SK-N-SH (cell line): ENCODE measurements around the gene SLC20A1. TPM values are rescaled to one million over a fixed set of nuclear protein-coding genes. Genes with fewer than 3 reads are reported as not detected.

Experiments used
- CTCF ChIA-PET: fragments of 300-600, 350-600 bp; formaldehyde crosslinking; extraction: SDS; loops from one replicate; lab custom pipeline; 2021; lab: Yijun Ruan, JAX
- POLR2A ChIA-PET: fragments of 350-600 bp; sonication (Branson Sonifier 250); formaldehyde crosslinking; extraction: SDS; loops from one replicate; lab custom pipeline; 2020; ENCODE audit warnings: antibody characterized with exemption, inconsistent platforms; lab: Yijun Ruan, JAX
- DNase-seq: peaks from one replicate; pipeline ENCODE4 v3.0.0; 2012
- H2AFZ ChIP-seq: fragments of 200-600 bp; sonication (generic); 2 replicates; pipeline ENCODE4 v1.8.1; 2016; ENCODE audit warnings: antibody characterized with exemption, mild to moderate bottlenecking, low read depth
- H3F3A ChIP-seq: fragments of 200-600 bp; sonication (generic); replicated peaks from 2 replicates; pipeline ENCODE3; 2016; ENCODE audit warnings: antibody characterized with exemption, mild to moderate bottlenecking; ENCODE audit not compliant: insufficient read depth
- H3K27ac ChIP-seq, 2 experiments: fragments of 200-500 bp in 1 of 2; fragments of 200-600 bp in 1 of 2; sonication (Bioruptor generic) in 1 of 2; sonication (generic), shearing (Covaris generic) in 1 of 2; 2 replicates each; pipeline versions ENCODE4 v1.5.1 to v1.6.1; 2014 to 2016; ENCODE audit warnings: low read depth in 2 of 2, inconsistent platforms in 1 of 2, low read length in 1 of 2, mild to moderate bottlenecking in 1 of 2, mixed read lengths in 1 of 2
- H3K27me3 ChIP-seq: fragments of 200-600 bp; sonication (generic), shearing (Covaris generic); 2 replicates; pipeline ENCODE4 v1.6.1; 2016; ENCODE audit warnings: mixed run types; ENCODE audit not compliant: insufficient read depth
- H3K36me3 ChIP-seq, 2 experiments: fragments of 200-500 bp in 1 of 2; fragments of 200-600 bp in 1 of 2; sonication (Bioruptor generic) in 1 of 2; sonication (generic) in 1 of 2; replicated peaks in 1 of 2; 2 replicates each; pipeline versions ENCODE3 to v1.5.1; 2014 to 2016; ENCODE audit warnings: low read length in 1 of 2, mild to moderate bottlenecking in 1 of 2; ENCODE audit not compliant: insufficient read depth in 2 of 2, control insufficient read depth in 1 of 2
- H3K4me1 ChIP-seq, 2 experiments: fragments of 200-500 bp in 1 of 2; fragments of 200-600 bp in 1 of 2; sonication (Bioruptor generic) in 1 of 2; sonication (generic), shearing (Covaris generic) in 1 of 2; 2 replicates each; pipeline versions ENCODE4 v1.5.1 to v1.6.1; 2014 to 2016; ENCODE audit warnings: low read depth in 1 of 2, low read length in 1 of 2, mixed run types in 1 of 2; ENCODE audit not compliant: insufficient read depth in 2 of 2, control insufficient read depth in 1 of 2
- H3K4me2 ChIP-seq: fragments of 200-600 bp; sonication (generic), shearing (Covaris generic); 2 replicates; pipeline ENCODE4 v1.6.1; 2017; ENCODE audit warnings: mixed run types
- H3K4me3 ChIP-seq, 2 experiments: fragments of 200-500 bp in 1 of 2; fragments of 200-600 bp in 1 of 2; sonication (Bioruptor generic) in 1 of 2; sonication (generic), shearing (Covaris generic) in 1 of 2; 2 replicates each; pipeline versions ENCODE4 v1.5.1 to v1.8.1; 2014 to 2016; ENCODE audit warnings: low read depth in 2 of 2, inconsistent platforms in 1 of 2, low read length in 1 of 2, mild to moderate bottlenecking in 1 of 2, mixed read lengths in 1 of 2, moderate library complexity in 1 of 2
- H3K79me2 ChIP-seq: fragments of 200-600 bp; sonication (generic); 2 replicates; pipeline ENCODE4 v1.8.1; 2017; ENCODE audit warnings: mild to moderate bottlenecking; ENCODE audit not compliant: insufficient read depth
- H3K9ac ChIP-seq: fragments of 200-600 bp; sonication (generic); 2 replicates; pipeline ENCODE4 v1.6.1; 2017; ENCODE audit warnings: mixed run types
- H3K9me2 ChIP-seq: fragments of 200-600 bp; sonication (generic); 2 replicates; pipeline ENCODE4 v1.6.1; 2017; ENCODE audit warnings: mixed run types
- H3K9me3 ChIP-seq: fragments of 200-600 bp; sonication (generic); 2 replicates; pipeline ENCODE4 v1.6.1; 2017; ENCODE audit warnings: mixed run types, mild to moderate bottlenecking, moderate library complexity
- H4K20me1 ChIP-seq: fragments of 200-600 bp; sonication (generic); 2 replicates; pipeline ENCODE4 v1.6.1; 2017; ENCODE audit warnings: mild to moderate bottlenecking, mixed run types; ENCODE audit not compliant: insufficient read depth
- CHD2 ChIP-seq: fragments of 150-350 bp; IDR thresholded peaks from 2 replicates; pipeline ENCODE4 v1.6.1; 2018; ENCODE audit warnings: low read length; ENCODE audit not compliant: partially characterized antibody
- CTCF ChIP-seq: fragments of 200-600 bp; sonication (generic); IDR thresholded peaks from 2 replicates; pipeline ENCODE4 v1.6.1; 2017; ENCODE audit warnings: antibody characterized with exemption, mild to moderate bottlenecking, moderate library complexity
- ELF1 ChIP-seq: IDR thresholded peaks from 2 replicates; pipeline ENCODE4 v1.4.0; 2012
- GABPA ChIP-seq: IDR thresholded peaks from 2 replicates; pipeline ENCODE4 v1.4.0; 2012; ENCODE audit warnings: low read depth, mild to moderate bottlenecking
- JUND ChIP-seq: IDR thresholded peaks from 2 replicates; pipeline ENCODE4 v1.4.0; 2012
- MAX ChIP-seq: IDR thresholded peaks from 2 replicates; pipeline ENCODE4 v1.4.0; 2012; ENCODE audit warnings: low read depth
- MEF2A ChIP-seq: IDR thresholded peaks from 2 replicates; pipeline ENCODE4 v1.4.0; 2012; ENCODE audit warnings: low read depth, borderline replicate concordance
- NRF1 ChIP-seq: IDR thresholded peaks from 2 replicates; pipeline ENCODE4 v1.6.1; 2012; ENCODE audit warnings: low read depth, mild to moderate bottlenecking, low read length
- POLR2AphosphoS5 ChIP-seq: IDR thresholded peaks from 2 replicates; pipeline ENCODE4 v1.6.1; 2012; ENCODE audit warnings: low read depth, low read length
- RAD21 ChIP-seq: IDR thresholded peaks from 2 replicates; pipeline ENCODE4 v1.6.1; 2012; ENCODE audit warnings: mild to moderate bottlenecking, low read length
- REST ChIP-seq: IDR thresholded peaks from 2 replicates; pipeline ENCODE4 v1.6.1; 2012; ENCODE audit warnings: mild to moderate bottlenecking, low read depth, low read length, moderate library complexity
- RFX5 ChIP-seq: IDR thresholded peaks from 2 replicates; pipeline ENCODE4 v1.6.1; 2012; ENCODE audit warnings: mild to moderate bottlenecking, improper control_type of control experiment, low read length
- RXRA ChIP-seq: IDR thresholded peaks from 2 replicates; pipeline ENCODE4 v1.4.0; 2012; ENCODE audit warnings: low read depth, mild to moderate bottlenecking, borderline replicate concordance
- SIN3A ChIP-seq: IDR thresholded peaks from 2 replicates; pipeline ENCODE4 v1.6.1; 2012; ENCODE audit warnings: low read depth, mild to moderate bottlenecking, low read length, moderate library complexity, borderline replicate concordance
- TEAD4 ChIP-seq: IDR thresholded peaks from 2 replicates; pipeline ENCODE4 v1.4.0; 2012; ENCODE audit warnings: mild to moderate bottlenecking, borderline replicate concordance; ENCODE audit not compliant: insufficient read depth
- YY1 ChIP-seq: IDR thresholded peaks from 2 replicates; pipeline ENCODE4 v1.4.0; 2012; ENCODE audit warnings: low read depth, mild to moderate bottlenecking
- ZBTB33 ChIP-seq: IDR thresholded peaks from 2 replicates; pipeline ENCODE4 v1.4.0; 2012; ENCODE audit warnings: low read depth, borderline replicate concordance
- WGBS: methylation state at CpG from one replicate; pipeline ENCODE4 v1.1.6; 2017; ENCODE audit warnings: low lambda C conversion rate; 5-methylcytosine and 5-hydroxymethylcytosine counted together
- polyA plus RNA-seq, 3 experiments: library from polyadenylated mRNA; depleted of rRNA; stranded (reverse); fragments of >200 nt; gene quantifications; 2 replicates each; pipeline ENCODE4 v1.2.3, GENCODE V29; 2012

The SLC20A1 gene
- polyA plus RNA-seq, 1 of the 3 experiments (the other 2 are of a cell fraction), result 56.3 TPM

- H3K4me2 ChIP-seq, result no peak overlapping the region
- no peak overlapping the region for H3K27ac ChIP-seq
- peaks cover 70% of the 10 kb centered on the region for H3F3A ChIP-seq
- no peaks in the 10 kb centered on the region for H3K9me2 ChIP-seq
- DNase-seq, result no peak
- CTCF ChIA-PET, result interaction anchor here (1.5 to 4.3 kb wide), 4 partner anchors 14 to 67 kb away, joined by 3 to 16 read pairs (median 4); no protein-coding TSS in a partner anchor
- no peak for TF ChIP-seq ZBTB33
- TF ChIP-seq NRF1, result no peak
- no peak for TF ChIP-seq RAD21
- TF ChIP-seq GABPA, result no peak
- no peak for TF ChIP-seq RXRA
- TF ChIP-seq RFX5, result no peak
- no peak for TF ChIP-seq YY1
- no peak for TF ChIP-seq MEF2A
- no peak for TF ChIP-seq ELF1
- no peaks in the 10 kb centered on the region; a peak in 2 of 4 replicates for H3K4me1 ChIP-seq
- no peaks in the 10 kb centered on the region for H3K27me3 ChIP-seq
- no peaks in the 10 kb centered on the region for H3K9me3 ChIP-seq
- H3K4me3 ChIP-seq, result no peak overlapping the region
- peaks cover 39% of the 10 kb centered on the region for H4K20me1 ChIP-seq
- peaks cover 60% of the 10 kb centered on the region; the same call in 1 of the 2 replicates for H3K79me2 ChIP-seq
- peaks cover 79 to 87% of the 10 kb centered on the region in 2 experiments for H3K36me3 ChIP-seq
- no peak overlapping the region for H3K9ac ChIP-seq
- no peak overlapping the region for H2AFZ ChIP-seq
- POLR2A ChIA-PET, result no interaction called here
Measured at GRCh38 chr2:112660138-112660537, 14.4 kb downstream of the SLC20A1 start.

DNA sequence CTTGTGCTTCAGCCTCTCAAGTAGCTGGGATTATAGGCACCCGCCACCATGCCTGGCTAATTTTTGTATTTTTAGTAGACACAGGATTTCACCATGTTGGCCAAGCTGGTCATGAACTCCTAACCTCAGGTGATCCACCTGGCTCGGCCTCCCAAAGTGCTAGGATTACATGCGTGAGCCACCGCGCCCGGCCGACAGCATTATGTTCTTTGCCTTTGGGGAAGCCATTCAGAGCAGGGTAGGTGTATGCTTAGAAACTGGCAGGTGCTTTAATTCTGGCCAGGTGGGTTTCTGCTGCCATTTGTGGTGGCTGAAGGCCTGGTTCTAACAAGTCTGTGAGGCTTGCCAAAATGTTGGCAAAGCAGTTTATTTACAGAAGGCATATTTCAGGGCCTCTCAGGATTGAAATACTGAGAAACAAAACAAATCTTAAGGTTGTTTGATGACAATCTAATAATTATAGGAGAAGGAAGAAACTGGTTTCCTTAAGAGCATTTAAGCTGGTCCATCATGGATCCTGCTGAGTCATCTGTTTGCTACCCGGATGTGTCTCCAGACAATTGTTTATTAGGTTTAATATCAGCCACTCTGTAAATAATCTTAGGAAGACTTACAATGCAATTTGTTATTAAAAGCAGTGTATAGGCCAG, 16.0 kb downstream of the SLC20A1 start:
- Histone ChIP-seq H3F3A (peaks cover 73% of the 10 kb centered on the region), H3K4me3 (no peak overlapping the region), H3K9me3 (no peaks in the 10 kb centered on the region), H3K9ac (no peak overlapping the region), H3K4me1 (no peaks in the 10 kb centered on the region; a peak in 1 of 4 replicates), H3K79me2 (peaks cover 45% of the 10 kb centered on the region; the same call in 1 of the 2 replicates), H3K27me3 (no peaks in the 10 kb centered on the region), H3K27ac (no peak overlapping the region), H3K36me3 (peaks cover 74 to 75% of the 10 kb centered on the region in 2 experiments), H4K20me1 (peaks cover 31% of the 10 kb centered on the region), H3K4me2 (no peak overlapping the region), H2AFZ (no peak overlapping the region), H3K9me2 (no peaks in the 10 kb centered on the region)
- ChIA-PET POLR2A (no interaction called here), CTCF (interaction anchor here (1.5 to 4.3 kb wide), 2 partner anchors 35 to 62 kb away, joined by 4 to 16 read pairs; no protein-coding TSS in a partner anchor)
- no peak for DNase-seq
- 95% methylated on average over 8 of the region's 8 CpGs for WGBS
- TF ChIP-seq YY1 (no peak), SIN3A (no peak), GABPA (no peak), ZBTB33 (no peak), TEAD4 (no peak), MAX (no peak), POLR2AphosphoS5 (no peak), ELF1 (no peak), CTCF (no peak), REST (no peak), CHD2 (no peak), JUND (no peak), RXRA (no peak)
